Sigmoid colon (tissue), 4 donors: ENCODE measurements around the gene PRXL2B.

ENCODE experiments used
- EP300 ChIP-seq, 4 donors: sonication (generic); formaldehyde crosslinking; IDR thresholded peaks; one replicate each; pipeline ENCODE4 v1.6.1; 2017; ENCODE audit warnings: antibody characterized with exemption in 4 of 4
- POLR2A ChIP-seq, 2 donors: fragments of 450-650 bp; IDR thresholded peaks; one replicate each; pipeline ENCODE4 v1.6.1; 2016; ENCODE audit warnings: antibody characterized with exemption in 2 of 2, mild to moderate bottlenecking in 2 of 2, moderate library complexity in 2 of 2
- POLR2AphosphoS5 ChIP-seq, 4 donors: sonication (generic); formaldehyde crosslinking; IDR thresholded peaks; one replicate each; pipeline ENCODE4 v1.6.1; 2017; ENCODE audit warnings: antibody characterized with exemption in 4 of 4
- TF ChIP-seq, protein P1 (sequence below), 4 experiments: fragments of 450-650 bp in 3 of 4; fragments of 200-600 bp in 1 of 4; IDR thresholded peaks; one replicate each; pipeline ENCODE4 v1.5.1; 2016 to 2019; ENCODE audit warnings: antibody characterized with exemption in 4 of 4, mild to moderate bottlenecking in 3 of 4, moderate library complexity in 2 of 4

- TF ChIP-seq, protein P1, sequence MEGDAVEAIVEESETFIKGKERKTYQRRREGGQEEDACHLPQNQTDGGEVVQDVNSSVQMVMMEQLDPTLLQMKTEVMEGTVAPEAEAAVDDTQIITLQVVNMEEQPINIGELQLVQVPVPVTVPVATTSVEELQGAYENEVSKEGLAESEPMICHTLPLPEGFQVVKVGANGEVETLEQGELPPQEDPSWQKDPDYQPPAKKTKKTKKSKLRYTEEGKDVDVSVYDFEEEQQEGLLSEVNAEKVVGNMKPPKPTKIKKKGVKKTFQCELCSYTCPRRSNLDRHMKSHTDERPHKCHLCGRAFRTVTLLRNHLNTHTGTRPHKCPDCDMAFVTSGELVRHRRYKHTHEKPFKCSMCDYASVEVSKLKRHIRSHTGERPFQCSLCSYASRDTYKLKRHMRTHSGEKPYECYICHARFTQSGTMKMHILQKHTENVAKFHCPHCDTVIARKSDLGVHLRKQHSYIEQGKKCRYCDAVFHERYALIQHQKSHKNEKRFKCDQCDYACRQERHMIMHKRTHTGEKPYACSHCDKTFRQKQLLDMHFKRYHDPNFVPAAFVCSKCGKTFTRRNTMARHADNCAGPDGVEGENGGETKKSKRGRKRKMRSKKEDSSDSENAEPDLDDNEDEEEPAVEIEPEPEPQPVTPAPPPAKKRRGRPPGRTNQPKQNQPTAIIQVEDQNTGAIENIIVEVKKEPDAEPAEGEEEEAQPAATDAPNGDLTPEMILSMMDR (IDR thresholded peaks at IDR 0.05) = peak in 3 of 4 experiments; percentile 10 to 17 (median 14)
- no peak for TF ChIP-seq POLR2A (IDR thresholded peaks at IDR 0.05)
- no peak for TF ChIP-seq EP300 (IDR thresholded peaks at IDR 0.05)
- TF ChIP-seq POLR2AphosphoS5 (IDR thresholded peaks at IDR 0.05) = no peak
These were observed 31.8 kb upstream of the PRXL2B start for GRCh38 chr1:2554621-2555387.
